Measurements from ENCODE around the gene FAM110D. TPM values are rescaled to one million over a fixed set of nuclear protein-coding genes. Genes with fewer than 3 reads are reported as not detected.

FAM110D gene
- total RNA-seq, 4 donors from 2014 or later, result 3.5 to 15.6 (median 6.8) TPM

GRCh38 chr1:26160527-26161414 lies 1.9 kb downstream of the FAM110D start:
- Histone ChIP-seq H3K36me3 (no peaks in the 10 kb centered on the region), H3K27me3 (no peaks in the 10 kb centered on the region), H3K4me1 (peaks cover 13 to 17% of the 10 kb centered on the region in 2 donors), H3K27ac (peak overlapping the region in 1 of 3 donors; percentile 45), H3K4me3 (replicated peaks in 1 of 3) (peak overlapping the region in 1 of 3 donors; percentile 49), H3K9me3 (no peaks in the 10 kb centered on the region)
- DNase-seq, result no peak
- WGBS, 2 donors, result 49 to 79% methylated on average over 7 to 10 of the region's 18 CpGs
- intact Hi-C loops (cut with DNase I), result loop anchor here (5.0 kb wide), 1 partner anchor 53 kb away; no protein-coding TSS in a partner anchor
- no peak for TF ChIP-seq POLR2A (IDR thresholded peaks at IDR 0.05)
- TF ChIP-seq CTCF (IDR thresholded peaks at IDR 0.05), result no peak

GRCh38 chr1:26161415-26162219 lies 2.7 kb downstream of the FAM110D start:
- DNase-seq, result peak; percentile 66 to 68
- Histone ChIP-seq H3K27ac (peak overlapping the region in 2 of 3 donors; percentile 36 to 45), H3K4me3 (replicated peaks in 1 of 3) (peak overlapping the region in 2 of 3 donors; percentile 25 to 49), H3K36me3 (no peaks in the 10 kb centered on the region), H3K9me3 (no peaks in the 10 kb centered on the region), H3K27me3 (no peaks in the 10 kb centered on the region), H3K4me1 (peaks cover 13 to 17% of the 10 kb centered on the region in 2 donors)
- intact Hi-C loops (cut with DNase I), result loop anchor here (5.0 kb wide), 1 partner anchor 54 kb away; no protein-coding TSS in a partner anchor
- WGBS, 2 donors, result 0 to 7% methylated on average over 1 to 13 of the region's 98 CpGs
- TF ChIP-seq CTCF (IDR thresholded peaks at IDR 0.05) (peak in 2 of 6 experiments; percentile 39 to 41), POLR2A (IDR thresholded peaks at IDR 0.05) (no peak)

GRCh38 chr1:26162220-26162709 lies 3.4 kb downstream of the FAM110D start:
- no peak for TF ChIP-seq POLR2A (IDR thresholded peaks at IDR 0.05)
- no peak for TF ChIP-seq CTCF (IDR thresholded peaks at IDR 0.05)
- peaks cover 13 to 17% of the 10 kb centered on the region in 2 donors for H3K4me1 ChIP-seq
- H3K27me3 ChIP-seq, result no peaks in the 10 kb centered on the region
- H3K36me3 ChIP-seq, result no peaks in the 10 kb centered on the region
- 27 to 29% methylated on average over 20 to 21 of the region's 21 CpGs for WGBS, 2 donors
- DNase-seq, result no peak
- H3K4me3 ChIP-seq (replicated peaks in 1 of 3), result peak overlapping the region in 2 of 3 donors; percentile 25 to 49
- H3K9me3 ChIP-seq, result no peaks in the 10 kb centered on the region
- intact Hi-C loops (cut with DNase I), result loop anchor here (5.0 kb wide), 1 partner anchor 55 kb away; no protein-coding TSS in a partner anchor
- peak overlapping the region in 1 of 3 donors; percentile 36 for H3K27ac ChIP-seq

- TF ChIP-seq CTCF (IDR thresholded peaks at IDR 0.05), result no peak
- no peak for TF ChIP-seq POLR2A (IDR thresholded peaks at IDR 0.05)
- Histone ChIP-seq H3K4me3 (replicated peaks in 1 of 3) (peak overlapping the region in 1 of 3 donors; percentile 28), H3K9me3 (no peaks in the 10 kb centered on the region), H3K27ac (no peak overlapping the region), H3K27me3 (no peaks in the 10 kb centered on the region), H3K4me1 (peaks cover 13 to 17% of the 10 kb centered on the region in 2 donors), H3K36me3 (no peaks in the 10 kb centered on the region)
- no peak for DNase-seq
- intact Hi-C loops (cut with DNase I), result loop anchor here (5.0 kb wide), 1 partner anchor 56 kb away; no protein-coding TSS in a partner anchor
- WGBS, 2 donors, result 53 to 68% methylated on average over 9 of the region's 9 CpGs
Measured at GRCh38 chr1:26163684-26164035, 4.8 kb downstream of the FAM110D start.

Data from thyroid gland (tissue), 4 donors.